Epithelial cell of umbilical artery (primary cell): Measurements from ENCODE around the gene SETD4. TPM values are rescaled to one million over a fixed set of nuclear protein-coding genes. Genes with fewer than 3 reads are reported as not detected.

Source experiments
- total RNA-seq: library from RNA; depleted of rRNA; stranded (reverse); fragments of >200 nt; gene quantifications from 2 replicates; pipeline ENCODE4 v1.2.3, GENCODE V29; 2014

Gene SETD4, protein sequence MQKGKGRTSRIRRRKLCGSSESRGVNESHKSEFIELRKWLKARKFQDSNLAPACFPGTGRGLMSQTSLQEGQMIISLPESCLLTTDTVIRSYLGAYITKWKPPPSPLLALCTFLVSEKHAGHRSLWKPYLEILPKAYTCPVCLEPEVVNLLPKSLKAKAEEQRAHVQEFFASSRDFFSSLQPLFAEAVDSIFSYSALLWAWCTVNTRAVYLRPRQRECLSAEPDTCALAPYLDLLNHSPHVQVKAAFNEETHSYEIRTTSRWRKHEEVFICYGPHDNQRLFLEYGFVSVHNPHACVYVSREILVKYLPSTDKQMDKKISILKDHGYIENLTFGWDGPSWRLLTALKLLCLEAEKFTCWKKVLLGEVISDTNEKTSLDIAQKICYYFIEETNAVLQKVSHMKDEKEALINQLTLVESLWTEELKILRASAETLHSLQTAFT
- 18.5 and 21.7 TPM in 2 replicates for total RNA-seq

GRCh38 chr21:36060159-36060921 lies at the start of gene SETD4:
Gene SETD4, minus strand, starts transcription at chr21:36060526. Its CDS starts 1,638 bp downstream, at chr21:36058888.

GRCh38 chr21:36069713-36070583 lies 9.6 kb upstream of the SETD4 start, which contains the start of gene CBR1:
Gene CBR1, plus strand, starts transcription at chr21:36070024. Its CDS starts 92 bp downstream, at chr21:36070116.

Other genes starting within 250 kb of the SETD4 start
- gene CBR1, start 9.5 kb upstream of the SETD4 start, total RNA-seq = 82.8 and 144 TPM in 2 replicates
- gene CBR3, start 74.6 kb upstream of the SETD4 start, total RNA-seq = 11.0 and 17.3 TPM in 2 replicates
- gene DOP1B, start 96.3 kb upstream of the SETD4 start, total RNA-seq = 4.2 and 6.1 TPM in 2 replicates